Measurements from ENCODE around the gene PSG2. TPM values are rescaled to one million over a fixed set of nuclear protein-coding genes. Genes with fewer than 3 reads are reported as not detected.
"Not testable (repeated sequence)": the region's sequence is repeated elsewhere in the genome, so short reads cannot be mapped to it uniquely, and the experiment has no call there.

The PSG2 gene
- polyA plus RNA-seq, 1 of the 3 experiments (the other 2 are of a cell fraction): 0.16 TPM

GRCh38 chr19:43107401-43107800, 24.9 kb upstream of the PSG2 start:
- POLR2A ChIA-PET; H3K9ac ChIP-seq; H3K9me3 ChIP-seq; H4K20me1 ChIP-seq (ENCODE audit: insufficient read depth); CTCF ChIA-PET; H3K4me1 ChIP-seq (ENCODE audit: control insufficient read depth in 1 of 2, insufficient read depth in 2 of 2, low read depth in 1 of 2, low read length in 1 of 2); H3K4me2 ChIP-seq; H3K36me3 ChIP-seq (replicated peaks in 1 of 2; ENCODE audit: control insufficient read depth in 1 of 2, insufficient read depth in 2 of 2, low read length in 1 of 2); H3K9me2 ChIP-seq; H3K79me2 ChIP-seq (ENCODE audit: insufficient read depth); DNase-seq; H3K4me3 ChIP-seq (ENCODE audit: low read depth in 2 of 2, low read length in 1 of 2); H3K27ac ChIP-seq (ENCODE audit: low read depth in 2 of 2, low read length in 1 of 2); H2AFZ ChIP-seq (ENCODE audit: low read depth); H3K27me3 ChIP-seq (ENCODE audit: insufficient read depth): not testable (repeated sequence)
- peak; percentile 60 for TF ChIP-seq TCF12 (IDR thresholded peaks at IDR 0.05)
- WGBS (ENCODE audit: low lambda C conversion rate): 73% methylated on average over 1 of the region's 1 CpG
- peaks cover 16% of the 10 kb centered on the region for H3F3A ChIP-seq (replicated peaks; ENCODE audit: insufficient read depth)

- CTCF ChIA-PET: interaction anchor here (1.3 kb wide), 1 partner anchor 102 kb away, joined by 3 read pairs; no protein-coding TSS in a partner anchor
- Histone ChIP-seq H3K4me3 (ENCODE audit: low read depth in 2 of 2, low read length in 1 of 2) (no peak overlapping the region), H3K9me2 (no peaks in the 10 kb centered on the region), H4K20me1 (ENCODE audit: insufficient read depth) (no peaks in the 10 kb centered on the region), H3K9me3 (no peaks in the 10 kb centered on the region; the same call in 1 of the 2 replicates), H3F3A (replicated peaks; ENCODE audit: insufficient read depth) (peaks cover 8% of the 10 kb centered on the region), H2AFZ (ENCODE audit: low read depth) (no peak overlapping the region; the same call in 1 of the 2 replicates), H3K9ac (no peak overlapping the region), H3K79me2 (ENCODE audit: insufficient read depth) (no peaks in the 10 kb centered on the region), H3K4me2 (no peak overlapping the region), H3K27ac (ENCODE audit: low read depth in 2 of 2, low read length in 1 of 2) (no peak overlapping the region), H3K36me3 (replicated peaks in 1 of 2; ENCODE audit: control insufficient read depth in 1 of 2, insufficient read depth in 2 of 2, low read length in 1 of 2) (no peaks in the 10 kb centered on the region), H3K27me3 (ENCODE audit: insufficient read depth) (no peaks in the 10 kb centered on the region), H3K4me1 (ENCODE audit: control insufficient read depth in 1 of 2, insufficient read depth in 2 of 2, low read depth in 1 of 2, low read length in 1 of 2) (no peaks in the 10 kb centered on the region)
- 42% methylated on average over 1 of the region's 1 CpG for WGBS (ENCODE audit: low lambda C conversion rate)
- TF ChIP-seq FOSL2 (IDR thresholded peaks at IDR 0.05; ENCODE audit: borderline replicate concordance, low read depth) (no peak), YY1 (IDR thresholded peaks at IDR 0.05; ENCODE audit: low read depth) (no peak), GABPA (IDR thresholded peaks at IDR 0.05; ENCODE audit: low read depth) (no peak), TAF1 (IDR thresholded peaks at IDR 0.05; ENCODE audit: borderline replicate concordance, low read depth, low read length) (no peak), RCOR1 (IDR thresholded peaks at IDR 0.05; ENCODE audit: low read length) (no peak), USF1 (IDR thresholded peaks at IDR 0.05; ENCODE audit: borderline replicate concordance, low read depth) (no peak), SMC3 (IDR thresholded peaks at IDR 0.05; ENCODE audit: low read depth, low read length) (no peak), USF2 (IDR thresholded peaks at IDR 0.05; ENCODE audit: borderline replicate concordance, low read depth, low read length) (no peak), FOXM1 (IDR thresholded peaks at IDR 0.05; ENCODE audit: low read depth) (no peak), GATA2 (CRISPR knock-in tag; IDR thresholded peaks at IDR 0.05) (no peak), CHD2 (IDR thresholded peaks at IDR 0.05; ENCODE audit: low read length, partially characterized antibody) (no peak), SIN3A (IDR thresholded peaks at IDR 0.05; ENCODE audit: borderline replicate concordance, low read depth, low read length) (no peak), JUND (IDR thresholded peaks at IDR 0.05) (no peak), TCF12 (IDR thresholded peaks at IDR 0.05) (no peak), ZBTB33 (IDR thresholded peaks at IDR 0.05; ENCODE audit: borderline replicate concordance, low read depth) (no peak), RAD21 (IDR thresholded peaks at IDR 0.05; ENCODE audit: low read length) (no peak), NFIC (IDR thresholded peaks at IDR 0.05; ENCODE audit: borderline replicate concordance) (no peak), EP300 (IDR thresholded peaks at IDR 0.05; ENCODE audit: borderline replicate concordance in 1 of 2, low read depth in 1 of 2, low read length in 1 of 2) (no peak)
- POLR2A ChIA-PET: no interaction called here
- no peak for DNase-seq
These were observed 23.0 kb upstream of the PSG2 start for GRCh38 chr19:43105496-43105895.

Measured in SK-N-SH (cell line).